Endothelial cell of umbilical vein (primary cell): ENCODE results near the gene KRTAP6-2. TPM values are rescaled to one million over a fixed set of nuclear protein-coding genes. Genes with fewer than 3 reads are reported as not detected.

Experiments used
- BruUV-seq: library from RNA; stranded (reverse); fragments of 400-500 nt; replicated peaks from 2 replicates; lab custom pipeline; 2021; lab: Mats Ljungman, UMichigan
- CTCF ChIA-PET: fragments of 300-600, 350-600 bp; sonication (Branson Sonifier 250); formaldehyde crosslinking; loops from one replicate; lab custom pipeline; 2021; ENCODE audit warnings: antibody characterized with exemption, inconsistent platforms; lab: Charles Lee
- POLR2A ChIA-PET: fragments of 300-600, 350-600 bp; sonication (Branson Sonifier 250); formaldehyde crosslinking; loops from one replicate; lab custom pipeline; 2021; ENCODE audit warnings: antibody characterized with exemption, inconsistent platforms; lab: Charles Lee
- DNase-seq: peaks from one replicate; pipeline ENCODE4 v3.0.0-alpha.2; 2011; ENCODE audit warnings: low read depth, low spot score
- FAIRE-seq: peaks from 2 replicates; lab custom pipeline; 2011; peaks lifted over from hg19 to GRCh38; lab: Jason Lieb, UNC
- H2AFZ ChIP-seq: 2 replicates; pipeline ENCODE4 v1.6.0; 2012; ENCODE audit warnings: low read depth, low read length, control low read depth, inconsistent platforms
- H3K27ac ChIP-seq: 2 replicates; pipeline ENCODE4 v1.5.1; 2011; ENCODE audit warnings: low read depth, mild to moderate bottlenecking, control low read depth, low read length, moderate library complexity; ENCODE audit not compliant: insufficient read depth
- H3K27me3 ChIP-seq, 2 experiments: 2 replicates each; pipeline versions ENCODE4 v1.6.0 to v1.6.1; 2011; ENCODE audit warnings: low read length in 2 of 2, mixed read lengths in 1 of 2; ENCODE audit not compliant: control insufficient read depth in 2 of 2, insufficient read depth in 2 of 2
- H3K36me3 ChIP-seq, 2 experiments: 2 replicates in 1 of 2; 3 replicates in 1 of 2; pipeline ENCODE4 v1.5.1; 2011; ENCODE audit warnings: low read length in 2 of 2, mild to moderate bottlenecking in 1 of 2, moderate library complexity in 1 of 2; ENCODE audit not compliant: control insufficient read depth in 2 of 2, insufficient read depth in 2 of 2; ENCODE audit errors: extremely low read depth in 1 of 2
- H3K4me1 ChIP-seq: 3 replicates; pipeline ENCODE4 v1.5.1; 2011; ENCODE audit warnings: mild to moderate bottlenecking, low read length; ENCODE audit not compliant: control insufficient read depth, insufficient read depth; ENCODE audit errors: extremely low read depth
- H3K4me2 ChIP-seq: 2 replicates; pipeline ENCODE4 v1.6.1; 2011; ENCODE audit warnings: low read length, control low read depth, mixed read lengths; ENCODE audit not compliant: insufficient read depth
- H3K4me3 ChIP-seq, 3 experiments: fragments of 200-600 bp in 1 of 3; sonication (generic), shearing (Covaris generic) in 1 of 3; replicated peaks in 1 of 3; 2 replicates each; pipeline ENCODE4 v1.5.1; 2011 to 2016; ENCODE audit warnings: control low read depth in 3 of 3, low read length in 3 of 3, mild to moderate bottlenecking in 2 of 3, inconsistent platforms in 1 of 3, low read depth in 1 of 3, moderate library complexity in 1 of 3; ENCODE audit not compliant: insufficient read depth in 1 of 3
- H3K79me2 ChIP-seq: 2 replicates; pipeline ENCODE4 v1.6.0; 2012; ENCODE audit warnings: low read length, inconsistent platforms; ENCODE audit not compliant: control insufficient read depth, insufficient read depth
- H3K9ac ChIP-seq: replicated peaks from 2 replicates; pipeline ENCODE3; 2011; ENCODE audit warnings: low read length, control low read depth; ENCODE audit not compliant: insufficient read depth; ENCODE audit errors: extremely low read depth
- H3K9me1 ChIP-seq: replicated peaks from 3 replicates; pipeline ENCODE4 v1.6.0; 2011; ENCODE audit warnings: mild to moderate bottlenecking, low read length; ENCODE audit not compliant: control insufficient read depth, insufficient read depth; ENCODE audit errors: extremely low read depth
- H3K9me3 ChIP-seq: replicated peaks from 2 replicates; pipeline ENCODE4 v1.5.1; 2012; ENCODE audit warnings: low read length, inconsistent platforms; ENCODE audit not compliant: control insufficient read depth, insufficient read depth
- H4K20me1 ChIP-seq: replicated peaks from 2 replicates; pipeline ENCODE3; 2011; ENCODE audit warnings: mild to moderate bottlenecking, low read length; ENCODE audit not compliant: control insufficient read depth, insufficient read depth; ENCODE audit errors: extremely low read depth
- CTCF ChIP-seq, 2 donors: IDR thresholded peaks; 1 replicate in 1 of 2; 2 replicates in 1 of 2; pipeline ENCODE4 v1.5.1; 2011; ENCODE audit warnings: low read length in 2 of 2, mild to moderate bottlenecking in 2 of 2, moderate library complexity in 2 of 2, control low read depth in 1 of 2, inconsistent platforms in 1 of 2, low read depth in 1 of 2; ENCODE audit not compliant: insufficient read depth in 1 of 2; ENCODE audit errors: extremely low read depth in 1 of 2
- EZH2 ChIP-seq: IDR thresholded peaks from 2 replicates; pipeline ENCODE4 v1.6.1; 2012; ENCODE audit warnings: borderline replicate concordance, low read depth, mild to moderate bottlenecking, moderate library complexity, low read length, inconsistent platforms; ENCODE audit not compliant: severe bottlenecking
- FOS ChIP-seq: IDR thresholded peaks from 2 replicates; pipeline ENCODE4 v1.6.1; 2011; ENCODE audit warnings: mild to moderate bottlenecking, low read length, moderate library complexity, borderline replicate concordance; ENCODE audit not compliant: insufficient read depth
- GATA2 ChIP-seq: IDR thresholded peaks from 2 replicates; pipeline ENCODE4 v1.7.0; 2011; ENCODE audit warnings: low read depth, mild to moderate bottlenecking, moderate library complexity, mixed read lengths, low read length; ENCODE audit not compliant: insufficient read length, insufficient read depth
- JUN ChIP-seq: IDR thresholded peaks from 2 replicates; pipeline ENCODE4 v1.6.1; 2011; ENCODE audit warnings: borderline replicate concordance, low read depth; ENCODE audit not compliant: insufficient read length, insufficient read depth
- MAX ChIP-seq: IDR thresholded peaks from 2 replicates; pipeline ENCODE4 v1.6.1; 2011; ENCODE audit not compliant: insufficient read depth, insufficient read length
- MYC ChIP-seq: IDR thresholded peaks from one replicate; pipeline ENCODE4 v1.6.1; 2011; ENCODE audit warnings: mild to moderate bottlenecking, low read depth, low read length
- POLR2A ChIP-seq: IDR thresholded peaks from 2 replicates; pipeline ENCODE4 v1.6.1; 2012; ENCODE audit warnings: low read depth, mild to moderate bottlenecking, control low read depth, low read length
- POLR2AphosphoS5 ChIP-seq: IDR thresholded peaks from 2 replicates; pipeline ENCODE4 v1.6.1; 2012; ENCODE audit warnings: low read depth, mild to moderate bottlenecking, control low read depth, low read length, moderate library complexity; ENCODE audit not compliant: insufficient read depth
- dilution Hi-C: fragments of 300-500 bp; cut with MboI; formaldehyde crosslinking; loops from one replicate; pipeline ENCODE4 v1.15.0; 2019; ENCODE audit warnings: low sequenced_read_pairs; ENCODE audit not compliant: extremely low pct_ligation_motif_present
- intact Hi-C: fragments of 100-400 bp; cut with micrococcal nuclease; formaldehyde crosslinking; loops from one replicate; pipeline ENCODE4 v1.10.0; 2022
- polyA plus RNA-seq, 4 experiments: library from polyadenylated mRNA; depleted of rRNA in 3 of 4; stranded (reverse) in 3 of 4; unstranded in 1 of 4; fragments of >200 nt; gene quantifications; 2 replicates each; pipeline versions ENCODE4 v1.2.1 to v1.2.3, GENCODE V29; 2011 to 2012; ENCODE audit warnings: missing spikeins in 1 of 4
- total RNA-seq: library from RNA; stranded (reverse); gene quantifications from 2 replicates; pipeline ENCODE4 v1.2.3, GENCODE V29; 2021

The KRTAP6-2 gene
- total and polyA plus RNA-seq, 2 donors (not counting 3 experiments of a cell fraction or from before 2014, with no cell fraction given): not detected

- intact Hi-C loops (no loop called here), dilution Hi-C loops (no loop called here)
- H3K4me2 ChIP-seq: no peak overlapping the region
- FAIRE-seq (no peak), DNase-seq (no peak)
- peaks cover 6% of the 10 kb centered on the region for H3K9me3 ChIP-seq
- no peaks in the 10 kb centered on the region for H3K36me3 ChIP-seq
- no peaks in the 10 kb centered on the region for H3K4me1 ChIP-seq
- H3K27ac ChIP-seq: no peak overlapping the region
- H3K79me2 ChIP-seq: no peaks in the 10 kb centered on the region
- no peaks in the 10 kb centered on the region for H4K20me1 ChIP-seq
- no peak overlapping the region for H3K9ac ChIP-seq
- no peak overlapping the region for H3K4me3 ChIP-seq
- no peaks in the 10 kb centered on the region for H3K27me3 ChIP-seq
- H3K9me1 ChIP-seq: no peaks in the 10 kb centered on the region
- no TSS peak for BruUV-seq
- ChIA-PET CTCF (no interaction called here), POLR2A (no interaction called here)
- no peak for TF ChIP-seq JUN
- no peak for TF ChIP-seq MAX
- TF ChIP-seq CTCF (IDR thresholded peaks at IDR 0.05; ENCODE audit: extremely low read depth in 1 of 2, insufficient read depth in 1 of 2, low read depth in 1 of 2, low read length in 2 of 2): no peak
- no peak for TF ChIP-seq EZH2
- TF ChIP-seq GATA2: no peak
- no peak for TF ChIP-seq POLR2AphosphoS5
- no peak for TF ChIP-seq FOS
- no peak for TF ChIP-seq POLR2A
- TF ChIP-seq MYC: no peak
- H2AFZ ChIP-seq: no peak overlapping the region
These were observed 13.4 kb upstream of the KRTAP6-2 start for GRCh38 chr21:30612132-30612531.
